H1 (cell line): ENCODE data around the gene HCST. TPM values are rescaled to one million over a fixed set of nuclear protein-coding genes. Genes with fewer than 3 reads are reported as not detected.

ENCODE experiments used
- CTCF ChIA-PET: fragments of 300-600 bp; sonication (Branson Sonifier 250); formaldehyde crosslinking; loops from one replicate; lab custom pipeline; 2021; ENCODE audit not compliant: partially characterized antibody; lab: Charles Lee
- POLR2A ChIA-PET: fragments of 300-600 bp; sonication (Branson Sonifier 250); formaldehyde crosslinking; loops from one replicate; lab custom pipeline; 2021; ENCODE audit warnings: inconsistent platforms; ENCODE audit not compliant: partially characterized antibody; lab: Charles Lee
- DNase-seq, 2 experiments: peaks; one replicate each; pipeline versions ENCODE4 v3.0.0 to v3.0.0-alpha.2; 2010 to 2022; ENCODE audit warnings: low spot score in 2 of 2, low read depth in 1 of 2, mixed read lengths in 1 of 2
- FAIRE-seq: peaks from 2 replicates; lab custom pipeline; 2011; peaks lifted over from hg19 to GRCh38; lab: Jason Lieb, UNC
- H2AFZ ChIP-seq: 2 replicates; pipeline ENCODE4 v1.8.1; 2012; ENCODE audit warnings: low read length, inconsistent platforms
- H2AK5ac ChIP-seq: 2 replicates; pipeline ENCODE4 v1.6.1; 2013; ENCODE audit warnings: low read depth, low read length
- H2BK120ac ChIP-seq: replicated peaks from 2 replicates; pipeline ENCODE3; 2013; ENCODE audit warnings: low read depth, low read length, inconsistent platforms
- H2BK12ac ChIP-seq: 2 replicates; pipeline ENCODE4 v1.6.1; 2013; ENCODE audit warnings: low read depth, low read length
- H2BK15ac ChIP-seq: 2 replicates; pipeline ENCODE4 v1.6.1; 2013; ENCODE audit warnings: low read length
- H2BK20ac ChIP-seq: 2 replicates; pipeline ENCODE4 v1.6.1; 2013; ENCODE audit warnings: low read length
- H2BK5ac ChIP-seq: 2 replicates; pipeline ENCODE4 v1.6.1; 2013; ENCODE audit warnings: low read depth, low read length
- H3K14ac ChIP-seq: 2 replicates; pipeline ENCODE4 v1.6.1; 2013; ENCODE audit warnings: inconsistent platforms; ENCODE audit not compliant: insufficient read length
- H3K18ac ChIP-seq: 2 replicates; pipeline ENCODE4 v1.6.1; 2013; ENCODE audit warnings: low read length; ENCODE audit errors: extremely low read depth
- H3K23ac ChIP-seq: 2 replicates; pipeline ENCODE4 v1.6.1; 2013; ENCODE audit warnings: inconsistent platforms; ENCODE audit not compliant: insufficient read length
- H3K23me2 ChIP-seq: 2 replicates; pipeline ENCODE4 v1.6.1; 2013; ENCODE audit warnings: low read depth, low read length
- H3K27ac ChIP-seq: 2 replicates; pipeline ENCODE4 v1.6.1; 2011; ENCODE audit warnings: low read depth, low read length, inconsistent platforms
- H3K27me3 ChIP-seq, 4 experiments: replicated peaks in 1 of 4; 1 replicate in 1 of 4; 2 replicates in 3 of 4; pipeline versions ENCODE4 v1.6.1 to v1.8.1; 2011 to 2013; ENCODE audit warnings: low read length in 3 of 4, mild to moderate bottlenecking in 3 of 4, inconsistent platforms in 2 of 4, mixed read lengths in 2 of 4, moderate library complexity in 1 of 4; ENCODE audit not compliant: control insufficient read depth in 3 of 4, insufficient read depth in 3 of 4; ENCODE audit errors: extremely low read depth in 1 of 4
- H3K36me3 ChIP-seq, 4 experiments: 2 replicates each; pipeline versions ENCODE4 v1.6.1 to v1.8.1; 2011 to 2013; ENCODE audit warnings: mild to moderate bottlenecking in 4 of 4, low read length in 3 of 4, moderate library complexity in 2 of 4, control low read depth in 1 of 4, inconsistent platforms in 1 of 4; ENCODE audit not compliant: insufficient read depth in 4 of 4, control insufficient read depth in 2 of 4
- H3K4ac ChIP-seq: replicated peaks from 2 replicates; pipeline ENCODE3; 2013; ENCODE audit warnings: low read length, low read depth, mixed read lengths, inconsistent platforms; ENCODE audit not compliant: insufficient read length
- H3K4me1 ChIP-seq, 4 experiments: replicated peaks in 1 of 4; 1 replicate in 1 of 4; 2 replicates in 3 of 4; pipeline versions ENCODE4 v1.6.1 to v1.8.1; 2011 to 2013; ENCODE audit warnings: low read length in 3 of 4, inconsistent platforms in 2 of 4, mixed read lengths in 1 of 4; ENCODE audit not compliant: insufficient read depth in 4 of 4, control insufficient read depth in 3 of 4
- H3K4me2 ChIP-seq, 2 experiments: 2 replicates each; pipeline versions ENCODE4 v1.6.1 to v1.8.1; 2011 to 2013; ENCODE audit warnings: low read depth in 2 of 2, low read length in 2 of 2, control low read depth in 1 of 2, inconsistent platforms in 1 of 2, mild to moderate bottlenecking in 1 of 2; ENCODE audit not compliant: insufficient read depth in 1 of 2
- H3K4me3 ChIP-seq, 4 experiments: fragments of 200-600, 300-600 bp in 1 of 4; sonication (generic), shearing (Covaris generic), sonication (Bioruptor Twin) in 1 of 4; 2 replicates each; pipeline versions ENCODE4 v1.5.1 to v1.8.1; 2011 to 2016; ENCODE audit warnings: low read length in 4 of 4, low read depth in 3 of 4, control low read depth in 2 of 4, inconsistent platforms in 2 of 4, mild to moderate bottlenecking in 2 of 4, mixed read lengths in 1 of 4, moderate library complexity in 1 of 4; ENCODE audit not compliant: insufficient read depth in 2 of 4; ENCODE audit errors: extremely low read depth in 1 of 4
- H3K56ac ChIP-seq: replicated peaks from 2 replicates; pipeline ENCODE3; 2013; ENCODE audit warnings: low read depth, mild to moderate bottlenecking, mixed read lengths, low read length, inconsistent platforms; ENCODE audit not compliant: insufficient read length
- H3K79me1 ChIP-seq: 2 replicates; pipeline ENCODE4 v1.6.1; 2013; ENCODE audit warnings: low read depth, low read length, control low read depth
- H3K79me2 ChIP-seq, 2 experiments: 2 replicates each; pipeline versions ENCODE4 v1.6.1 to v1.8.1; 2012 to 2013; ENCODE audit warnings: low read length in 2 of 2, mild to moderate bottlenecking in 2 of 2, inconsistent platforms in 1 of 2; ENCODE audit not compliant: insufficient read depth in 2 of 2, control insufficient read depth in 1 of 2
- H3K9ac ChIP-seq, 4 experiments: replicated peaks in 1 of 4; 1 replicate in 1 of 4; 2 replicates in 3 of 4; pipeline versions ENCODE4 v1.6.1 to v1.8.1; 2011 to 2013; ENCODE audit warnings: low read depth in 3 of 4, low read length in 3 of 4, control low read depth in 2 of 4, mild to moderate bottlenecking in 2 of 4, moderate library complexity in 2 of 4, inconsistent platforms in 1 of 4; ENCODE audit errors: extremely low read depth in 1 of 4
- H3K9me3 ChIP-seq, 2 experiments: 2 replicates each; pipeline versions ENCODE4 v1.6.1 to v1.8.1; 2012 to 2013; ENCODE audit warnings: mild to moderate bottlenecking in 2 of 2, moderate library complexity in 2 of 2, control low read depth in 1 of 2, inconsistent platforms in 1 of 2, low read depth in 1 of 2, low read length in 1 of 2, mixed read lengths in 1 of 2; ENCODE audit not compliant: insufficient read depth in 2 of 2
- H4K20me1 ChIP-seq, 2 experiments: replicated peaks in 1 of 2; 2 replicates each; pipeline versions ENCODE3 to v1.8.1; 2011 to 2013; ENCODE audit warnings: inconsistent platforms in 2 of 2, low read length in 2 of 2, mild to moderate bottlenecking in 1 of 2; ENCODE audit not compliant: insufficient read depth in 2 of 2, control insufficient read depth in 1 of 2
- H4K5ac ChIP-seq: 2 replicates; pipeline ENCODE4 v1.6.1; 2013; ENCODE audit warnings: low read length, low read depth, mixed read lengths, inconsistent platforms; ENCODE audit not compliant: insufficient read length
- H4K8ac ChIP-seq: 2 replicates; pipeline ENCODE4 v1.8.0; 2013; ENCODE audit warnings: mild to moderate bottlenecking, moderate library complexity, low read length, inconsistent platforms; ENCODE audit not compliant: insufficient read depth; ENCODE audit errors: extremely low read depth
- H4K91ac ChIP-seq: replicated peaks from 2 replicates; pipeline ENCODE3; 2013; ENCODE audit warnings: low read length, mixed read lengths, inconsistent platforms; ENCODE audit not compliant: insufficient read length
- BCL11A ChIP-seq, 2 experiments: IDR thresholded peaks; one replicate each; pipeline ENCODE4 v1.6.1; 2011; ENCODE audit warnings: low read depth in 2 of 2, low read length in 2 of 2, mild to moderate bottlenecking in 2 of 2
- SIX5 ChIP-seq: IDR thresholded peaks from 2 replicates; pipeline ENCODE4 v1.6.1; 2011; ENCODE audit warnings: mild to moderate bottlenecking, low read depth, low read length
- WGBS, 2 experiments: shearing (Covaris generic) in 1 of 2; methylation state at CpG; one replicate each; pipeline versions ENCODE4 v1.1.6 to v1.1.7; 2013 to 2015; ENCODE audit warnings: low lambda C conversion rate in 2 of 2, mixed read lengths in 2 of 2, inconsistent platforms in 1 of 2, low coverage in 1 of 2, missing lambda C conversion rate in 1 of 2; ENCODE audit not compliant: insufficient replicate concordance in 2 of 2, insufficient coverage in 1 of 2, insufficient read length in 1 of 2; ENCODE audit errors: extremely low coverage in 1 of 2, missing lambda C conversion rate in 1 of 2; 5-methylcytosine and 5-hydroxymethylcytosine counted together
- polyA plus RNA-seq, 7 experiments: library from polyadenylated mRNA; depleted of rRNA in 3 of 7; stranded (reverse) in 5 of 7; unstranded in 2 of 7; fragments of >200 nt in 5 of 7; fragments of 200-250 nt in 2 of 7; gene quantifications; 1 replicate in 5 of 7; 2 replicates in 1 of 7; 4 replicates in 1 of 7; pipeline versions ENCODE4 v1.2.1 to v1.2.3, GENCODE V29; 2011 to 2013; ENCODE audit warnings: missing spikeins in 2 of 7, mixed read lengths in 2 of 7
- total RNA-seq: library from RNA; stranded (reverse); fragmentation: NEBNext Ultra II Directional; extraction: Animal tissue kit (Norgen Biotek cat#: 25700); gene quantifications from 2 replicates; pipeline ENCODE4 v1.2.1, GENCODE V29; 2021

HCST gene
- total and polyA plus RNA-seq, 2 of the 8 experiments (the other 6 are each of a cell fraction or from before 2014, with no cell fraction given), result 2.8 TPM; not detected in 1

DNA sequence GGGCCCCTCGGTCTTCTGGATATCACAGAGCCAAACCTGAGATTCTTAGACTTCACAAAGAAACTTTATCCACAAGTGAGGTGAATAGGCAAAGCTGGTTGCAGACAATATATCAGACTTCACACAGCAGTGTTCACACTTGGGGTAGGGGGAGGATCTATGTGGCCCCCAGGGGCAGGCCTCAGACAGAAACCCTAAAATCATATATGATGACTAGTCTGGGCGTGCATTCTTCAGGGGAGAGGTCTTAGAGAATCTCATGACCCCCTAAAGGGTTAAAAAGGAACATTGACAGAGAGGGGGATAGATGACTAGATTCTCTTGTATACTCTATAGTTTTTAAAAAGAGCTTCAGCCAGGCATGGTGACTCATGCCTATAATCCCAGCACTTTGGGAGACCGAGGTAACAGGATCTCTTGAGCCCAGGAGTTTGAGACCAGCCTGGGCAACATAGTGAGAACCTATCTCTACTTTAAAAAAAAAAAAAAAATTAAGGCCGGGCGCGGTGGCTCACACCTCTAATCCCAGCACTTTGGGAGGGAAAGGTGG is 2.9 kb downstream of the HCST start:
- CTCF ChIA-PET, result interaction anchor here (0.6 to 1.4 kb wide), 3 partner anchors 19 to 89 kb away, joined by 3 to 4 read pairs (median 3); partner anchors contain the start of gene SDHAF1
- Histone ChIP-seq H3K23ac (no peak overlapping the region), H3K4me2 (no peak overlapping the region), H3K18ac (no peak overlapping the region), H2BK5ac (no peak overlapping the region), H3K27ac (no peak overlapping the region), H3K36me3 (no peaks in the 10 kb centered on the region), H3K9ac (no peak overlapping the region), H2AK5ac (no peak overlapping the region), H3K79me2 (no peaks in the 10 kb centered on the region), H4K91ac (no peak overlapping the region), H4K5ac (no peak overlapping the region), H3K23me2 (peaks cover 8% of the 10 kb centered on the region), H3K4me1 (peaks cover 0 to 28% (median 12%) of the 10 kb centered on the region in 4 experiments; a peak in 6 of 7 replicates), H2BK15ac (no peak overlapping the region), H3K79me1 (no peaks in the 10 kb centered on the region), H2BK12ac (no peak overlapping the region), H3K14ac (no peak overlapping the region), H4K20me1 (no peaks in the 10 kb centered on the region), H3K9me3 (no peaks in the 10 kb centered on the region), H3K4me3 (no peak overlapping the region), H2BK120ac (no peak overlapping the region), H4K8ac (no peak overlapping the region), H3K27me3 (no peaks in the 10 kb centered on the region)
- POLR2A ChIA-PET, result interaction anchor here (0.7 kb wide), 1 partner anchor 26 kb away, joined by 3 read pairs; no protein-coding TSS in a partner anchor
- no peak for TF ChIP-seq SIX5
- no peak for TF ChIP-seq BCL11A (IDR thresholded peaks at IDR 0.05; ENCODE audit: low read depth in 2 of 2, low read length in 2 of 2)
- TF ChIP-seq, all 59 proteins: peak for 0
- H3K4ac ChIP-seq, result no peak overlapping the region
- no peak overlapping the region for H2AFZ ChIP-seq
- H3K56ac ChIP-seq, result no peak overlapping the region
- 72% methylated on average over 3 of the region's 6 CpGs; no CpG with 5 or more reads in 1 of the 2 experiments for WGBS, 2 experiments
- DNase-seq, result no peak
- no peak for FAIRE-seq
- no peak overlapping the region for H2BK20ac ChIP-seq
